Putamen (tissue), 1 donor: ENCODE data around the gene DPP9.
"Not testable (repeated sequence)": the region's sequence is repeated elsewhere in the genome, so short reads cannot be mapped to it uniquely, and the experiment has no call there.

Source experiments
- DNase-seq: peaks from one replicate; pipeline ENCODE4 v3.0.0-alpha.2; 2016; ENCODE audit warnings: low spot score

DPP9 gene

DNA sequence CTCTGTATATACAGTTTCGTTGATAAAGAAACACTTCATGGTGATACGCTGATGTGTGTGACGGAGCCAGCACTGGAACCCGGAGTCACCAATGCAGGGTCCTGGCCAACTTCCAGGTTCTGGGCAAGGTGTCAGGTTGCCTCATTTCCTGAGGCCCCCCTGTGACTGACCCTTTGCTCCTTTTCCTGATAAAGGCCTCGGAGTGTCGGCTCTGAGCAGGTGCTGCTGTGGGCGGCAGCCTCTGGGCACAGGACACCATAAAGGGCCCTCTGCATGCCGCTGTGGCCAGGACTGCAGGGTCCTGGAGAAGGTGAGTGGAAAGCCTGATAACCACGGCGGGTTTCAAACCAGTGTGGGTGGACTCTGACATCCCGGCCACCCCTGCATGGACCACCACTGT, 36.2 kb downstream of the DPP9 start:
- no peak for DNase-seq

- DNase-seq, result no peak
These were observed 36.9 kb downstream of the DPP9 start for GRCh38 chr19:4686700-4687099.

- no peak for DNase-seq
These were observed 39.1 kb downstream of the DPP9 start for GRCh38 chr19:4684312-4685095.

GRCh38 chr19:4682417-4683200, 41.0 kb downstream of the DPP9 start:
- DNase-seq, result no peak

- DNase-seq, result not testable (repeated sequence)
These were observed 43.6 kb downstream of the DPP9 start for GRCh38 chr19:4680021-4680420.

- no peak for DNase-seq
These were observed 44.5 kb downstream of the DPP9 start for GRCh38 chr19:4678881-4679790.

GRCh38 chr19:4676955-4677731, 46.5 kb downstream of the DPP9 start:
- DNase-seq, result no peak

- DNase-seq, result no peak
These were observed 48.3 kb downstream of the DPP9 start for GRCh38 chr19:4675346-4675745.

DNA sequence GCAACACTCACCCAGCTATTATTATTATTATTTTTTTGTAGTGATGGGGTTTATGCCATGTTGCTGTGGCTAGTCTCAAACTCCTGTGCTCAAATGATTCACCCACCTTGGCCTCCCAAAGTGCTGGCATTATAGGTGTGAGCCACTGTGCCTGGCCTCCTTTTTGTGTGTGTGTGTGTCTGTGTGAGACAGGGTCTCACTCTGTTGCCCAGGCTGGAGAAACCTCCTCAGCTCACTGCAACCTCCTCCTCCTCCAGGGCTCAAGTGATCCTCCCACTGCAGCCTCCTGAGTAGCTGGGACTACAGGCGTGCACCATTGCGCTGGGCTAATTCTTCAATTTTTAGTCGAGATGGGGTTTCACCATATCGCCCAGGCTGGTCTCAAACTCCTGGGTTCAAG, 49.9 kb downstream of the DPP9 start:
- DNase-seq, result no peak

DNA sequence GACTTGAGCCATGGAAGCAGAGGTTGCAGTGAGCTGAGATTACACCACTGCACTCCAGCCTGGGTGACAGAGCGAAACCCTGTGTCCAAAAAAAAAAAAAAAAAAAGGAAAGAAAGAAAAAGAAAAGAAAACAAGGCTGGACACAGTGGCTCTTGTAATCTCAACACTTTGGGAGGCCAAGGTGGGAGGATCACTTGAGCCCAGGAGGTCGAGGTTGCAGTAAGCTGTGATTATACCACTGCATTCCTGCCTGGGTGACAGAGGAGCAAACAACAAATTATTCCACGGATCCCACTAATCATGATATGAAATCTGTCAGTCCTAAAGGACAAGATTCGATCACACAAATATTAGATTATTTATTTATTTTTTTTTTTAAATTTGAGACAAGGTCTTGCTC, 50.4 kb downstream of the DPP9 start:
- no peak for DNase-seq

DNA sequence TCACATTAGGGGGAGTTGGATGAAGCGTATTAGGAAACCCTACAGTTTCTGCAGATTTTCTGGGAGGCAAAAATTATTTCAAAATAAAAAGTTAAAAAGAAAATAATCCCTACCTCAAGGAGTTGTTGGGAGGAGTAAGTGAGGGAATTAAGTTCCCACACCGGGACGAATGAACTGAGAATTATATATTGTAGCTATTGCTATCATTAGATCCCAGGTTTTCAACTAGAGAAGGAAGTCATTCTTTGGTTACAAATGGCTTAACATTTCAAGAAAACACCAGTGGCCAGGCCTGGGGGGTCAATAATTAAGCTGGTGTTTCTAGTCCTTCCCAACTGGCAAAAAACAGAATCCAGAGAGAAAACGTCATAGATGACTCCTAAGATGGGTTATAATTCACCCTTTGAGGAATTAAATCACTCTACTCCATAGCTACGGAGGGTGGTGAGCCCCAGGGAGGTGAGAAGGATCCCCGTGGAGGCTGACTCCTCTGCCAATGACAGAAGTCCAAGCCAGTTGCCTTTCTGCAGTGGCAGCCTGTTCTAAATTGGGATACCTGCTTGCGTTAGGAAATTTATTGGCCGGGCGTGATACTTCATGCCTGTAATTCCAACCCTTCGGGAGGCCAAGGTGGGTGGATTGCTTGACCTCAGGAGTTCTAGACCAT, 52.3 kb downstream of the DPP9 start:
- DNase-seq, result no peak

GRCh38 chr19:4669723-4670480, 53.7 kb downstream of the DPP9 start, which contains the start of gene MYDGF:
MYDGF (minus strand) TSS chr19:4670342; CDS start chr19:4670334, 8 bp downstream.
- peak; percentile 89 for DNase-seq

DNA sequence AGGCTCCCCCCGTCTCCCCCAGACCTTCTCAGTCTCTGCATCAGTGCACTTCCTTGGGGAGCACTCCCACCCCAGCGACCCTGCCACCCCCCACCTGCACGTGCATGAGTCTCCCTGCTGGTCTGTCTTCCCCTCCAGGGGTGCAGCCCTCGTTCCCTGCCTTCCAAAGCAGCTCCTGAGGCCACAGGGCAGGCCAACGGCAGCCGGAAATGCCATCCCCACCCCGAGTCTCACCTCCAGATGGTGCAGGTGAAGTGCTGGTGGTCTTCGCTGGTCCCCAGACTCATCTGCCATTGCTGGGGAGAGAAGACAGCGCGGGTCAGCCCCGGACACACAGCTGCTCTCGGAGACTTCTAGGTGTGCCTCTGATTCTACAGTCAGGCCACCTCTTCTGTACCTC, 59.0 kb downstream of the DPP9 start:
- DNase-seq, result no peak

GRCh38 chr19:4662812-4663211, 60.8 kb downstream of the DPP9 start:
- DNase-seq, result no peak

DNA sequence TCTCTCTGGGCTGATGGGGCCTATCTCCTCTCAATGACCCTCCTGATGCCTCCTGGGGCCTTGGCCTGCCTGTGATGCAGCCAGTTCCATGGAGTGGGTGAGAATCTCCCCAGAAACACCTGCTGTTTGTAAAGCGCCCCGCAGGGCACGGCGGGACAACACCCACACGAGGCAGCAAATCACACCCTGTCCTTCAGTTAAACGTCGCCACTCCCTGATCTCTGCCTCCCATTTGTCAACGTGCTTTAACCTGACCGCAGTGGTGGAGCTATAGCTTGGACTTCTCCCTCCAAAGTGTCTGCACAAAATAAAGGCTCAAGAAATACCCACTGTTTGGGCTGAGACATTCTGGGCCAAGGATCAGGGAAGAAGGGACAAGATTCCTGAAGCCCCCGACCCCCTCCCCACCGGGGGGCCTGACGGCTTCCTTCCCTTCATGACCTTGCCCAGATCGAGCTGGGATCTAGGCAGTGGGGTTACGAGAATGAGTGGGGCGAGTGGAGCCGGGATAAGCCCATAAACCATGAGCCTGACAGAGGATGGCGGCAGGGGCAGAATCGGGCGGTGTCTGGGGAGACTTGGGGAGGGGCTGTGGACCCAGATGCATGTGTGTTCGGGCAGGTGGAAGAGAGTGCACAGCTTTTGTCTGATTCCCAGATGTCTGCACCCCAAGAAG, 61.5 kb downstream of the DPP9 start:
- no peak for DNase-seq

DNA sequence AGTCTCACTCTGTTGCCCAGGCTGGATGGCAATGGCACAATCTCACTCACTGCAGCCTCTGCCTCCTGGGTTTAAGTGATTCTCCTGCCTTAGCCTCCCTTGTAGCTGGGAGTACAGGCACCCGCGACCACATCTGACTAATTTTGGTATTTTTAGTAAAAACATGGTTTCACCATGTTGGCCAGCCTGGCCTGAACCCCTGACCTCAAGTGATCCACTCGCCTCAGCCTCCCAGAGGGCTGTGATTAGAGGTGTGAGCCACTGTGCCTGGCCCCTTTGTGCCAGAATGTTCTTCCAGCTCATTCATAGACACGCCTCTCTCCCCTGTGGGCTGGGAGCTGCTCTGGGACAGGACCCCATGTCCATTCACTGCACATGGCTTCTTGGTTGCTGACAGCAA, 62.6 kb downstream of the DPP9 start:
- no peak for DNase-seq

DNA sequence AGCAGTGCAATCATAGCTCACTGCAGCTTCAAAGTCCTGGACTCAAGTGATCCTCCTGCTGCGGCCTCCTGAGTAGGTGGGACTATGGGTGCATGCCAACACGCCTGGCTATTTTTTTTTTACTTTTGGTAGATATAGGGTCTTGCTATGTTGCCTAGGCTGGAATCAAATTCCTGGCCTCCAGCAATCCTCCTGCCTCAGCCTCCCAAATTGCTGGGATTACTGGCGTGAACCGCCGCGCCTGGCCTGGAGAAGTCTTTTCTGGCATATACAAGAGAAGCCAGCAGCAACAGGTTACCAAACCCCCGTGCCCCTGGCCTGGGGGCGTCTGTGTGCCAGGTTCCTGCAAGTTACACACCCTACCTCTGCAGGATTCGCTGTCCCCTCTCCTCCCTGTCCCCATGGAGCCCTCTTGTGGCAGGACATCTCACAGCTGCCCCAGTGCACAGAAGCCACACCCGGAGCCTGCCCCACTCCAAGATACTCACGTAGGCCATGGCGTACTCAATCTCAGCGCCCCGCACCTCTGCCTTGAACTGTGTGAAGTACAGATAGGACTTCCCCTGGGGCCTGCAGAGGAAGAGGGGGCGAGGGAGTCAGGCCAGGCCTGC, 63.4 kb downstream of the DPP9 start:
- DNase-seq, result no peak

GRCh38 chr19:4657835-4658234, 65.8 kb downstream of the DPP9 start:
- no peak for DNase-seq

GRCh38 chr19:4657262-4657661, 66.4 kb downstream of the DPP9 start:
- no peak for DNase-seq
